HG03045 (cell line): ENCODE measurements around the gene NPEPL1.
"Not testable (repeated sequence)": the region's sequence is repeated elsewhere in the genome, so short reads cannot be mapped to it uniquely, and the experiment has no call there.

Experiments
- ATAC-seq: cut with Tn5 transposase; IDR thresholded peaks from one replicate; pipeline ENCODE4 v1.9.1; 2021; ENCODE audit warnings: mild to moderate bottlenecking, moderate library complexity; ENCODE audit not compliant: unreplicated experiment

NPEPL1 gene

GRCh38 chr20:58737198-58737597, 44.6 kb downstream of the NPEPL1 start:
- no peak for ATAC-seq

- no peak for ATAC-seq
Measured at GRCh38 chr20:58740356-58741308, 48.0 kb downstream of the NPEPL1 start.

- no peak for ATAC-seq
Measured at GRCh38 chr20:58741384-58741783, 48.8 kb downstream of the NPEPL1 start.

- ATAC-seq, result no peak
Measured at GRCh38 chr20:58742668-58743566, 50.3 kb downstream of the NPEPL1 start.

GRCh38 chr20:58743929-58744534, 51.4 kb downstream of the NPEPL1 start:
- no peak for ATAC-seq

GRCh38 chr20:58744836-58745235, 52.2 kb downstream of the NPEPL1 start:
- no peak for ATAC-seq

GRCh38 chr20:58745391-58745790, 52.8 kb downstream of the NPEPL1 start:
- no peak for ATAC-seq

GRCh38 chr20:58746620-58747019, 54.0 kb downstream of the NPEPL1 start:
- ATAC-seq, result no peak

GRCh38 chr20:58747211-58747610, 54.6 kb downstream of the NPEPL1 start:
- ATAC-seq, result no peak

GRCh38 chr20:58748618-58749017, 56.0 kb downstream of the NPEPL1 start:
- ATAC-seq, result no peak

GRCh38 chr20:58749098-58749769, 56.6 kb downstream of the NPEPL1 start:
- no peak for ATAC-seq

- no peak for ATAC-seq
Measured at GRCh38 chr20:58749979-58750378, 57.4 kb downstream of the NPEPL1 start.

- ATAC-seq, result not testable (repeated sequence)
Measured at GRCh38 chr20:58750706-58751105, 58.1 kb downstream of the NPEPL1 start.

- ATAC-seq, result no peak
Measured at GRCh38 chr20:58751979-58752378, 59.4 kb downstream of the NPEPL1 start.

- ATAC-seq, result no peak
Measured at GRCh38 chr20:58752565-58752964, 60.0 kb downstream of the NPEPL1 start.

GRCh38 chr20:58753267-58753921, 60.8 kb downstream of the NPEPL1 start:
- no peak for ATAC-seq

GRCh38 chr20:58753922-58754551, 61.4 kb downstream of the NPEPL1 start:
- ATAC-seq, result no peak

GRCh38 chr20:58754584-58754983, 62.0 kb downstream of the NPEPL1 start:
- no peak for ATAC-seq

- ATAC-seq, result no peak
Measured at GRCh38 chr20:58755062-58755697, 62.6 kb downstream of the NPEPL1 start.
